Stimulated activated memory B cell treated with anti-CD40 and anti-IgM and Interleukin-4, amounts not matched to agents 10 μg/mL and 1 μg/mL and 100 μg/mL, for 72 hours (primary cell): ENCODE data around the gene PTPRN2.
A peak's percentile ranks its signal among the peaks of the same experiment; 100 is the strongest.
"Not testable (repeated sequence)": the region's sequence is repeated elsewhere in the genome, so short reads cannot be mapped to it uniquely, and the experiment has no call there.

Source experiments
- ATAC-seq: fragments of 150-1000 bp; cut with Tn5 transposase; 2 replicates; pipeline ENCODE4 v1.10.0; 2021
- H3K27ac Mint-ChIP-seq: one replicate; pipeline ENCODE4 v1.8.0; 2022; ENCODE audit warnings: mild to moderate bottlenecking, mixed read lengths
- H3K27me3 Mint-ChIP-seq: one replicate; pipeline ENCODE4 v1.8.0; 2022; ENCODE audit warnings: mixed read lengths
- H3K36me3 Mint-ChIP-seq: one replicate; pipeline ENCODE4 v1.8.0; 2022; ENCODE audit warnings: mixed read lengths
- H3K4me1 Mint-ChIP-seq: one replicate; pipeline ENCODE4 v1.8.0; 2022; ENCODE audit warnings: mixed read lengths
- H3K4me3 Mint-ChIP-seq: one replicate; pipeline ENCODE4 v1.8.0; 2022; ENCODE audit warnings: mild to moderate bottlenecking, moderate library complexity, mixed read lengths
- H3K9me3 Mint-ChIP-seq: one replicate; pipeline ENCODE4 v1.8.0; 2022; ENCODE audit warnings: mixed read lengths

PTPRN2 gene

GRCh38 chr7:158280448-158281144 is 307.0 kb downstream of the PTPRN2 start:
- Mint-ChIP-seq H3K27ac (no peak overlapping the region), H3K9me3 (peaks cover 7% of the 10 kb centered on the region), H3K4me1 (no peaks in the 10 kb centered on the region), H3K36me3 (no peaks in the 10 kb centered on the region), H3K27me3 (no peaks in the 10 kb centered on the region), H3K4me3 (no peak overlapping the region)
- ATAC-seq, result no peak

- H3K27ac Mint-ChIP-seq, result no peak overlapping the region
- ATAC-seq, result no peak
- no peaks in the 10 kb centered on the region for H3K4me1 Mint-ChIP-seq
- peaks cover 2% of the 10 kb centered on the region for H3K9me3 Mint-ChIP-seq
- H3K27me3 Mint-ChIP-seq, result no peaks in the 10 kb centered on the region
- H3K36me3 Mint-ChIP-seq, result no peaks in the 10 kb centered on the region
- no peak overlapping the region for H3K4me3 Mint-ChIP-seq
These were observed 307.8 kb downstream of the PTPRN2 start for GRCh38 chr7:158279539-158280447.

GRCh38 chr7:158278745-158279320 is 308.8 kb downstream of the PTPRN2 start:
- Mint-ChIP-seq H3K27me3 (no peaks in the 10 kb centered on the region), H3K36me3 (no peaks in the 10 kb centered on the region), H3K4me3 (no peak overlapping the region), H3K4me1 (no peaks in the 10 kb centered on the region), H3K27ac (no peak overlapping the region), H3K9me3 (peaks cover 6% of the 10 kb centered on the region)
- ATAC-seq, result no peak

GRCh38 chr7:158277219-158278141 is 310.1 kb downstream of the PTPRN2 start:
- H3K4me3 Mint-ChIP-seq, result no peak overlapping the region

GRCh38 chr7:158276414-158277218 is 311.0 kb downstream of the PTPRN2 start:
- Mint-ChIP-seq H3K36me3 (no peaks in the 10 kb centered on the region), H3K27me3 (no peaks in the 10 kb centered on the region), H3K9me3 (peaks cover 7% of the 10 kb centered on the region), H3K27ac (no peak overlapping the region), H3K4me3 (no peak overlapping the region), H3K4me1 (no peaks in the 10 kb centered on the region)
- peak; percentile 21 for ATAC-seq

More at GRCh38 chr7:158277219-158278141, 310.1 kb downstream of the PTPRN2 start:
- ATAC-seq, result no peak
- Mint-ChIP-seq H3K9me3 (peaks cover 7% of the 10 kb centered on the region), H3K36me3 (no peaks in the 10 kb centered on the region), H3K27ac (no peak overlapping the region), H3K27me3 (no peaks in the 10 kb centered on the region), H3K4me1 (no peaks in the 10 kb centered on the region)

GRCh38 chr7:158275711-158276413 is 311.8 kb downstream of the PTPRN2 start:
- H3K27me3 Mint-ChIP-seq, result no peaks in the 10 kb centered on the region
- H3K9me3 Mint-ChIP-seq, result peaks cover 7% of the 10 kb centered on the region

GRCh38 chr7:158274996-158275395 is 312.6 kb downstream of the PTPRN2 start:
- H3K27me3 Mint-ChIP-seq, result no peaks in the 10 kb centered on the region
- H3K36me3 Mint-ChIP-seq, result no peaks in the 10 kb centered on the region
- H3K9me3 Mint-ChIP-seq, result peaks cover 7% of the 10 kb centered on the region
- no peak for ATAC-seq
- no peak overlapping the region for H3K4me3 Mint-ChIP-seq
- H3K27ac Mint-ChIP-seq, result no peak overlapping the region
- H3K4me1 Mint-ChIP-seq, result no peaks in the 10 kb centered on the region

More at GRCh38 chr7:158275711-158276413, 311.8 kb downstream of the PTPRN2 start:
- Mint-ChIP-seq H3K4me1 (no peaks in the 10 kb centered on the region), H3K4me3 (no peak overlapping the region), H3K27ac (no peak overlapping the region), H3K36me3 (no peaks in the 10 kb centered on the region)
- ATAC-seq, result no peak

GRCh38 chr7:158274404-158274811 is 313.2 kb downstream of the PTPRN2 start:
- Mint-ChIP-seq H3K9me3 (peaks cover 11% of the 10 kb centered on the region), H3K27me3 (no peaks in the 10 kb centered on the region), H3K4me3 (no peak overlapping the region), H3K4me1 (no peaks in the 10 kb centered on the region), H3K27ac (no peak overlapping the region), H3K36me3 (no peaks in the 10 kb centered on the region)
- ATAC-seq, result no peak

- not testable (repeated sequence) for H3K4me3 Mint-ChIP-seq, H3K4me1 Mint-ChIP-seq, H3K36me3 Mint-ChIP-seq, H3K27me3 Mint-ChIP-seq, H3K27ac Mint-ChIP-seq, ATAC-seq
- peaks cover 11% of the 10 kb centered on the region for H3K9me3 Mint-ChIP-seq
These were observed 313.8 kb downstream of the PTPRN2 start for GRCh38 chr7:158273756-158274342.

GRCh38 chr7:158273138-158273651 is 314.4 kb downstream of the PTPRN2 start:
- Mint-ChIP-seq H3K9me3 (peaks cover 11% of the 10 kb centered on the region), H3K4me3 (no peak overlapping the region), H3K4me1 (no peaks in the 10 kb centered on the region), H3K36me3 (no peaks in the 10 kb centered on the region), H3K27ac (no peak overlapping the region), H3K27me3 (no peaks in the 10 kb centered on the region)
- ATAC-seq, result no peak

GRCh38 chr7:158272509-158273137 is 315.0 kb downstream of the PTPRN2 start:
- ATAC-seq, result no peak
- peaks cover 11% of the 10 kb centered on the region for H3K9me3 Mint-ChIP-seq
- no peaks in the 10 kb centered on the region for H3K4me1 Mint-ChIP-seq
- H3K27ac Mint-ChIP-seq, result no peak overlapping the region
- H3K4me3 Mint-ChIP-seq, result no peak overlapping the region
- no peaks in the 10 kb centered on the region for H3K27me3 Mint-ChIP-seq
- no peaks in the 10 kb centered on the region for H3K36me3 Mint-ChIP-seq

- Mint-ChIP-seq H3K4me3 (no peak overlapping the region), H3K27ac (no peak overlapping the region), H3K4me1 (no peaks in the 10 kb centered on the region), H3K36me3 (no peaks in the 10 kb centered on the region), H3K27me3 (no peaks in the 10 kb centered on the region), H3K9me3 (peaks cover 11% of the 10 kb centered on the region)
- ATAC-seq, result no peak
These were observed 315.5 kb downstream of the PTPRN2 start for GRCh38 chr7:158272091-158272490.

GRCh38 chr7:158271646-158272045 is 316.0 kb downstream of the PTPRN2 start:
- Mint-ChIP-seq H3K27ac (no peak overlapping the region), H3K9me3 (peaks cover 11% of the 10 kb centered on the region), H3K36me3 (no peaks in the 10 kb centered on the region), H3K4me3 (no peak overlapping the region), H3K27me3 (no peaks in the 10 kb centered on the region), H3K4me1 (no peaks in the 10 kb centered on the region)
- no peak for ATAC-seq
